HL-60/S4 treated with retinoic acid at 250 ng/mL for 4 days and 3 days (cell line): Measurements from ENCODE around the gene SYT6.
"Not testable (repeated sequence)": the region's sequence is repeated elsewhere in the genome, so short reads cannot be mapped to it uniquely, and the experiment has no call there.

Experiments used
- in situ Hi-C: fragments of 300-500 bp; cut with MboI; formaldehyde crosslinking; loops from 2 replicates; pipeline ENCODE4 v1.7.0; 2022; ENCODE audit warnings: low sequenced_read_pairs

The SYT6 gene

GRCh38 chr1:114075546-114076242 is 78.0 kb downstream of the SYT6 start:
- in situ Hi-C loops = no loop called here

DNA sequence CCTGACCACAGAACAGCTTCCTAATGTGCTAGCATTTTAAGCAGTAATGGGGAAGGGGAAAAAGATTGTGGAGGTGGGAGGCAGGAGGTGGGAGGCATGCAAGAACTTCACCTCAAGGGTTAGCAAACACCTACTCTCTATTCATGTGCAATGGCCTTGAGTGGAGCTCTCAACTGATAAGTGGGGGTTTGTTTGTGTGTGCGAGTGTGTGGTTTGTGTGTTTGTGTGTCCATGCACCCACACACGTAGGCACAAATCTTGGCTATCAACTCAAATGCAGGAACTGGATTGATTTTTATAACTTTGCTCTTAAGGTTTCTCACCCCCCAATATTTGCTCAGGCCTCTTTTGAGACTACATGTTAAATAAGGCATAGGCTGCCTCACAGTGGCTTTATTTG is 78.6 kb downstream of the SYT6 start:
- in situ Hi-C loops = no loop called here

- in situ Hi-C loops = no loop called here
Observed at GRCh38 chr1:114072246-114072645, 81.4 kb downstream of the SYT6 start.

GRCh38 chr1:114069762-114070161 is 83.9 kb downstream of the SYT6 start:
- in situ Hi-C loops = not testable (repeated sequence)

- in situ Hi-C loops = not testable (repeated sequence)
Observed at GRCh38 chr1:114068684-114069083, 85.0 kb downstream of the SYT6 start.

DNA sequence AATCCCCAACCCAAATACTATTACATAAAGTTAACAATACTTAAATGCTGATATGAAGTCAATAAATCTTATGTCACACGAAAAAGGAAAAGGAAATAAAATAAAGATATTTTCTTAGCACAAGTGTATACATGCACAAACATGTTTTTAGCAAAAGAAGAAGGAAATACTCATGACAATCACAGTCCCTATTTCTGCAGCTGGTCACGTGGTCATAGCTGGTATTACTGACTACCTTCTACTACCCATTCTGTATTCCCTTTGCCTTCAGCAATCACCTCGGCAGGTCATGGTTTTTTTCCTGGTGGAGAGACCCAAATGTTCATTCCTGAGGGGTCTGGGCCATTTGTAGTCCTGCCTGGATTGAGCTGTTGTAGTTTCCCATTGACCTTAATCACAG is 88.0 kb downstream of the SYT6 start:
- in situ Hi-C loops = not testable (repeated sequence)

DNA sequence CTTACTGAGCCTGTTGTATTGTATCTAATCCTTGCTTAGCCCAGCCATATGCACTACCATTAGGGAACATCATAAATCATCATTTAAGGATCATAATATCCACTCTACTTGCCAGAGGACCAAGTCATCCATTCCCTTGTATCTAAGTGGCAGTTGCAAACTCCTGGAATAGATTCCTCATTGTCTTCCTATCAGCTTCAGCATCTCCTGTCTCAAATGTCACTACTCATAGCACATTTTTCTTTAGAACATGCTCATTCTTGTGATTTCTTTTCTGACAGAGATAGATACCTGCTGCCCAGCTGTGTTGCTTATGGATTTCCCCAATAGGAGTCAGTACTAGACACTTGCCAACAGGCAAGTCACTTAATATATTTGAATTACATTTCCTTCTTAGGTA is 90.1 kb downstream of the SYT6 start:
- in situ Hi-C loops = no loop called here

GRCh38 chr1:114062477-114063099 is 91.1 kb downstream of the SYT6 start:
- in situ Hi-C loops = no loop called here

GRCh38 chr1:114061121-114061830 is 92.4 kb downstream of the SYT6 start:
- in situ Hi-C loops = no loop called here

DNA sequence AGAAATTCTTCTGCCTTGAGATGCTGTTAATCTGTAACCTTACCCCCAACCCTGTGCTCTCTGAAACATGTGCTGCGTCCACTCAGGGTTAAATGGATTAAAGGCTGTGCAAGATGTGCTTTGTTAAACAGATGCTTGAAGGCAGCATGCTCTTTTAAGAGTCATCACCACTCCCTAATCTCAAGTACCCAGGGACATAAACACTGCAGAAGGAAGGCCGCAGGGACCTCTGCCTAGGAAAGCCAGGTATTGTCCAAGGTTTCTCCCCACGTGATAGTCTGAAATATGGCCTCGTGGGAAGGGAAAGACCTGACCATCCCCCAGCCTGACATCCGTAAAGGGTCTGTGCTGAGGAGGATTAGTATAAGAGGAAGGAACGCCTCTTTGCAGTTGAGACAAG is 95.4 kb downstream of the SYT6 start:
- in situ Hi-C loops = not testable (repeated sequence)

DNA sequence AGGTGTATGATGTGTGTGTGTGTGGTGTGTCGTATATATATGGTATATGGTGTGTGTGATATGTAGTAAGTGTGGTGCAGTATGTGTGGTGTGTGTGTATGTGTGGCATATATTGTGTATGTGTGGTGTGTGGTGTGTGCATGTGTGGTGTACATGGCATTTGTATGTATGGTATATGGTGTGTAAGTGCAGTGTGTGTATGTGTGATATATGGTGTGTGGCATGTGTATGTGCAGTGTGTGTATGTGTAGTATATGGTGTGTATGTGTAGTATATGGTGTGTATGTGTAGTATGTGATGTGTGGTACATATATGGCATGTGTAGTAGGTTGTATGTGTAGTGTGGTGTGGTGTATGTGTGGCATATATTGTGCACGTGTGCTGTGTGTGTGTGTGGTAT is 99.5 kb downstream of the SYT6 start:
- in situ Hi-C loops = no loop called here

DNA sequence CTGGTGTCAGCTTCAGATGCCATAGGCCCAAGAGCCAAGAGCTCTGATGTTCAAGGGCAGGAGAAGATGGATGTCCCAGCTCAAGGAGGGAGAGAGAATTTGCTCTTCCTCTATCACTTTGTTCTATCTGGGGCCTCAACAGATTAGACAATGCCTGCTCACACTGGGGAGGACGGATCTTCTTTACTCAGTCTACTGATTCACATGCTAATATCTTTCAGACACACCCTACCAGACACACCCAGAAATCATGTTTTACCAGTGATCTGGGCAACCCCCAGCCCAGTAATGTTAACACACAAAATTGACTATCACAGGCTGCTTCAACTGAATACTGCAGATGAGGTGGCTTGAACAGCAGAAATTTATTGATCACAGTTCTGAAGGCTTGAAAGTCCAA is 105.4 kb downstream of the SYT6 start:
- in situ Hi-C loops = no loop called here

GRCh38 chr1:114043548-114043947 is 110.1 kb downstream of the SYT6 start:
- in situ Hi-C loops = no loop called here

DNA sequence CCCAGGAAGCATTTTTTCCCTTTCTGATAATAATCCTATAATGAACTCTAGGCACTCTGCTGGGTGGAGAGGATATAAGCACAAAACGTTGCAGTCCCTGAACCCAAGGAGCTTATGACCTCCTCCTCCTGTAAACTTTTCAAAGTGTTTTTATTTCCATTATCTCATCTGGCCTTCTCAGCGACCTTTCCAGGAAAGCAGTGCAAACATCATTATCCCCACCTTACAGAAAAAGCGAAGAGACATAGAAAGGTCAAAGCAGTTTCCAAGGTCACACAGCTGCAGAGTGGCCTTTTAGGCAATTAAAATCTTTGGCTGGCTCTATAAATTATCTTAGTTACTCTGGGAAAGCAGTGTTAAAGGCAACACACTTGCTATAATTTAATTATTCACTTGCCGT is 110.6 kb downstream of the SYT6 start:
- in situ Hi-C loops = no loop called here

DNA sequence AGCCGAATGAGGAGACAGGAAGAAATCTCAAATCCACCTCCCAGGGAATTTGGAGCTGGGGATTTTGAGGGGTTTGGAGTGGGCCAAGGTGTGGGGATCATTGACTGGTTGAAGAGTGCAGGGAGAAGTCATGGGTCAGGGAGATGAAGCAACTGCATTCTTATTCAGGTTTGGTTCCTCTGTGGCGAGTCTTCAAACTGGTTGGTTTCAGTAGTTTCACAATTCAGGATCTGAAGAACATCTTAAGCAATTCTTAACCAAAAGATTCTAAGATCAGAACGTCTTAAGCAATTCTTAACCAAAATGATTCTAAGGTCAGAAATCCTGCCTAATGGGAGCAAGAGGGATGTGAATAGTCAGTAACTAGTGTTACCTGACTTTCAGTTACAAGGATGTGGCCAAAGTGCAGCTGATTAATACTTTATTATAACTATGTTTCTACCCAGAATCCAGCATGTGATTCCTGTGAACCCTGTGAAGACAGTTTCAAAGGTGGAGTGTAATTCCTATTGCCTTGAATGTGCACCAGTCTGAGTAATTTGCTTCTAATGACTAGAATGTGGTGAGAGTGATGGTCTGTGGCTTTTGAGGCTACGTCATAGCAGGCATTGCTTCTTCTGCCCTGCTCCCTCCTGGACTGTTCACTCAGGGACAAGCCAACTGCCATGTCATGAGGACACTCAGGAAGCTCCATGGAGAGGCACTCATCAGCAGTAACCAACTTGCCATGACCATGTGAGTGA is 113.2 kb downstream of the SYT6 start:
- in situ Hi-C loops = no loop called here
